Measurements from ENCODE around the gene ABCG4.

The ABCG4 gene

DNA sequence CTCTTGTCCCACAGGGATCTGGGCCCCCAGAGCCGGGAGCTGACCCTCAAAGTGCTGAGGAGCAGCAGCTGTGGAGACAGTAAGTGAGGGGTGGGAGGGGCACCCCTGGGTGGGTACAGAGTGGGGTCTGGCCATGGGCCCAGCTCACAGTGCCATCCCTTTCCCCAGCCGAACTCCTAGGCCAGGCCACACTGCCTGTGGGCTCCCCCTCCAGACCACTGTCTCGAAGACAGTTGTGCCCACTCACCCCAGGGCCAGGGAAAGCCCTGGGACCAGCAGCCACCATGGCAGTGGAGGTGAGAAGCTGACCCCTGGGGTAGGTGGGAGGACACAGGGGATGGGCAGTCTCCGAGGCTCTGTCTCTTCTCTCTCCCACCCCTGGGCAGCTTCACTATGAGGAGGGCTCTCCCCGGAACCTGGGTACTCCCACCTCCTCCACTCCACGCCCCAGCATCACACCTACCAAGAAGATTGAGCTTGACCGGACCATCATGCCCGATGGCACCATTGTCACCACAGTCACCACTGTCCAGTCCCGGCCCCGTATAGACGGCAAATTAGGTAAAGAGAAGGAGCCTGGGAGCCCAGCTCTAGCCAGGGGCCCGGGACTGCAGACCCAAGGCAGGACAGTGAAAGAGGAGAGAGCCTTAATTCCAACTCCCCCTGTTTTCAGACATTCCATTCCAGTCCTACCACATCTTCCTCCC lies 36.4 kb upstream of the ABCG4 start:
- no CpG with 5 or more reads among the region's 12 CpGs for WGBS, 2 donors (ENCODE audit: extremely low coverage in 2 of 2, insufficient read length in 2 of 2, insufficient replicate concordance in 1 of 2)

DNA sequence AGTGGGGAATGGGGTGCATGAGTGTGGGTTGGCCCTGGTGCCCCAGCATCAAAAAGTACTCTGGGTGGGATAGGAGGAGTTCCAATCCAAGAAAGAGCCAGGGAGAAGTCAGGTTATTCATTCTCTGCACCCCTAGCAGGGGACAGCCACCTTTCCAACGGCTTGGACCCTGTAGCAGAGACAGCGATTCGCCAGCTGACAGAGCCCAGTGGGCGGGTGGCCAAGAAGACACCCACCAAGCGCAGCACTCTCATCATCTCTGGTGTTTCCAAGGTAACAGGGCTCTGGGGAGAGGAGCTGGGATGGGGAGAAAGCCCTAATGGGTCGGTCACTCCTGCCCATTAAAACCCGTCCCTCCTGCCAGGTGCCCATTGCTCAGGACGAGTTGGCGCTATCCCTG lies 35.1 kb upstream of the ABCG4 start:
- Histone ChIP-seq H2BK12ac (ENCODE audit: low read length) (no peak overlapping the region), H3K14ac (ENCODE audit: low read length) (no peak overlapping the region), H3K36me3 (replicated peaks in 1 of 2; ENCODE audit: control insufficient read depth in 2 of 2, insufficient read depth in 2 of 2, low read length in 2 of 2) (peaks cover 6 to 37% of the 10 kb centered on the region in 2 donors), H2BK120ac (ENCODE audit: low read depth, low read length) (no peak overlapping the region), H3K9ac (ENCODE audit: low read depth, low read length, poor library complexity) (no peak overlapping the region), H3K4ac (ENCODE audit: low read length) (no peak overlapping the region), H3K27me3 (ENCODE audit: control insufficient read depth in 3 of 3, insufficient read depth in 3 of 3, low read depth in 1 of 3, low read length in 3 of 3) (no peaks in the 10 kb centered on the region), H2AFZ (ENCODE audit: low read length) (no peak overlapping the region), H4K91ac (ENCODE audit: low read depth, low read length, poor library complexity) (no peak overlapping the region), H2BK5ac (ENCODE audit: low read length) (no peak overlapping the region), H3K9me3 (replicated peaks in 1 of 2; ENCODE audit: control insufficient read depth in 2 of 2, insufficient read depth in 1 of 2, low read depth in 1 of 2, low read length in 2 of 2) (no peaks in the 10 kb centered on the region), H2BK15ac (ENCODE audit: low read length) (no peak overlapping the region), H3K4me1 (ENCODE audit: control insufficient read depth in 2 of 2, insufficient read depth in 1 of 2, low read depth in 1 of 2, low read length in 2 of 2) (no peaks in the 10 kb centered on the region), H4K8ac (ENCODE audit: low read depth, low read length) (no peak overlapping the region), H3K23ac (ENCODE audit: low read depth, low read length, poor library complexity) (no peak overlapping the region), H2AK5ac (ENCODE audit: low read depth, low read length) (no peak overlapping the region), H3K18ac (ENCODE audit: low read length) (no peak overlapping the region), H3K79me1 (ENCODE audit: low read depth, low read length) (no peaks in the 10 kb centered on the region), H3K4me3 (ENCODE audit: low read length in 2 of 2) (no peak overlapping the region), H3K27ac (replicated peaks; ENCODE audit: low read length) (no peak overlapping the region), H3K4me2 (ENCODE audit: insufficient read depth, low read length, poor library complexity, severe bottlenecking) (no peak overlapping the region)
- WGBS, 2 donors (ENCODE audit: extremely low coverage in 2 of 2, insufficient read length in 2 of 2, insufficient replicate concordance in 1 of 2), result no CpG with 5 or more reads among the region's 9 CpGs
- no peak for DNase-seq (ENCODE audit: low spot score)

More for the DNA sequence above, 36.4 kb upstream of the ABCG4 start:
- no peak overlapping the region for H2AK5ac ChIP-seq (ENCODE audit: low read depth, low read length)
- no peak overlapping the region for H2BK5ac ChIP-seq (ENCODE audit: low read length)
- H3K27me3 ChIP-seq (ENCODE audit: control insufficient read depth in 3 of 3, insufficient read depth in 3 of 3, low read depth in 1 of 3, low read length in 3 of 3), result peaks cover 0 to 5% (median 0%) of the 10 kb centered on the region in 3 experiments
- peaks cover 6 to 37% of the 10 kb centered on the region in 2 donors for H3K36me3 ChIP-seq (replicated peaks in 1 of 2; ENCODE audit: control insufficient read depth in 2 of 2, insufficient read depth in 2 of 2, low read length in 2 of 2)
- no peak overlapping the region for H4K91ac ChIP-seq (ENCODE audit: low read depth, low read length, poor library complexity)
- peak overlapping the region; percentile 59 for H3K23ac ChIP-seq (ENCODE audit: low read depth, low read length, poor library complexity)
- H2BK12ac ChIP-seq (ENCODE audit: low read length), result no peak overlapping the region
- no peak overlapping the region for H3K4ac ChIP-seq (ENCODE audit: low read length)
- H2AFZ ChIP-seq (ENCODE audit: low read length), result no peak overlapping the region
- H2BK15ac ChIP-seq (ENCODE audit: low read length), result no peak overlapping the region
- no peaks in the 10 kb centered on the region for H3K79me1 ChIP-seq (ENCODE audit: low read depth, low read length)
- H3K9ac ChIP-seq (ENCODE audit: low read depth, low read length, poor library complexity), result no peak overlapping the region
- no peak overlapping the region for H3K14ac ChIP-seq (ENCODE audit: low read length)
- no peak overlapping the region for H4K8ac ChIP-seq (ENCODE audit: low read depth, low read length)
- H3K9me3 ChIP-seq (replicated peaks in 1 of 2; ENCODE audit: control insufficient read depth in 2 of 2, insufficient read depth in 1 of 2, low read depth in 1 of 2, low read length in 2 of 2), result no peaks in the 10 kb centered on the region
- no peak overlapping the region for H3K4me2 ChIP-seq (ENCODE audit: insufficient read depth, low read length, poor library complexity, severe bottlenecking)
- H3K4me3 ChIP-seq (ENCODE audit: low read length in 2 of 2), result no peak overlapping the region
- no peak overlapping the region for H3K18ac ChIP-seq (ENCODE audit: low read length)
- no peak overlapping the region for H2BK120ac ChIP-seq (ENCODE audit: low read depth, low read length)
- DNase-seq (ENCODE audit: low spot score), result no peak
- no peak overlapping the region for H3K27ac ChIP-seq (replicated peaks; ENCODE audit: low read length)
- peaks cover 6 to 8% of the 10 kb centered on the region in 2 donors for H3K4me1 ChIP-seq (ENCODE audit: control insufficient read depth in 2 of 2, insufficient read depth in 1 of 2, low read depth in 1 of 2, low read length in 2 of 2)

DNA sequence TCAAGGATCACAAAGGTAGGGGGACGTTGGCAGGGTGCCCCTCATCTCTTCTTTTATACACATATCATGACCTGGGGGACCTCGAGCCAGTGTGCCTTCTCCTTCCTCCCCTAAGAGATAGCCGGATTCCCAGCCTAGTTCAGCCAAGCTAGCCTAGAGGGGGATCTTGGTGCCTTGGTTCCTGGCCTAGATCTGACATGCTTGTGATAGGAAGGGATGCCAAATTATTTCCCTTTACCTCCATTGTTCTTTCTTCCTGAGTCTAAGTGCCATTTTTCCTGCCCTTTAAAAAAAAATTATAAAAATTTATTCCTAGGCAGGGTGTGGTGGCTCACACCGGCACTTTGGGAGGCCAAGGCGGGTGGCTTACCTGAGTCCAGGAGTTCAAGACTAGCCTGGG lies 34.5 kb upstream of the ABCG4 start:
- H3K23ac ChIP-seq (ENCODE audit: low read depth, low read length, poor library complexity), result peak overlapping the region; percentile 47
- H3K27ac ChIP-seq (replicated peaks; ENCODE audit: low read length), result no peak overlapping the region
- H2AK5ac ChIP-seq (ENCODE audit: low read depth, low read length), result no peak overlapping the region
- H4K8ac ChIP-seq (ENCODE audit: low read depth, low read length), result no peak overlapping the region
- no peak overlapping the region for H2BK120ac ChIP-seq (ENCODE audit: low read depth, low read length)
- no peaks in the 10 kb centered on the region for H3K9me3 ChIP-seq (replicated peaks in 1 of 2; ENCODE audit: control insufficient read depth in 2 of 2, insufficient read depth in 1 of 2, low read depth in 1 of 2, low read length in 2 of 2)
- H3K79me1 ChIP-seq (ENCODE audit: low read depth, low read length), result no peaks in the 10 kb centered on the region
- H4K91ac ChIP-seq (ENCODE audit: low read depth, low read length, poor library complexity), result no peak overlapping the region
- no peak overlapping the region for H2BK12ac ChIP-seq (ENCODE audit: low read length)
- WGBS, 2 donors (ENCODE audit: extremely low coverage in 2 of 2, insufficient read length in 2 of 2, insufficient replicate concordance in 1 of 2), result no CpG with 5 or more reads among the region's 5 CpGs
- H3K18ac ChIP-seq (ENCODE audit: low read length), result no peak overlapping the region
- no peak overlapping the region for H3K9ac ChIP-seq (ENCODE audit: low read depth, low read length, poor library complexity)
- no peaks in the 10 kb centered on the region for H3K27me3 ChIP-seq (ENCODE audit: control insufficient read depth in 3 of 3, insufficient read depth in 3 of 3, low read depth in 1 of 3, low read length in 3 of 3)
- H3K4me2 ChIP-seq (ENCODE audit: insufficient read depth, low read length, poor library complexity, severe bottlenecking), result no peak overlapping the region
- no peaks in the 10 kb centered on the region for H3K4me1 ChIP-seq (ENCODE audit: control insufficient read depth in 2 of 2, insufficient read depth in 1 of 2, low read depth in 1 of 2, low read length in 2 of 2)
- no peak for DNase-seq (ENCODE audit: low spot score)
- H3K4ac ChIP-seq (ENCODE audit: low read length), result no peak overlapping the region
- H2BK5ac ChIP-seq (ENCODE audit: low read length), result no peak overlapping the region
- peaks cover 6 to 37% of the 10 kb centered on the region in 2 donors for H3K36me3 ChIP-seq (replicated peaks in 1 of 2; ENCODE audit: control insufficient read depth in 2 of 2, insufficient read depth in 2 of 2, low read length in 2 of 2)
- H3K4me3 ChIP-seq (ENCODE audit: low read length in 2 of 2), result no peak overlapping the region
- no peak overlapping the region for H3K14ac ChIP-seq (ENCODE audit: low read length)
- H2AFZ ChIP-seq (ENCODE audit: low read length), result no peak overlapping the region
- no peak overlapping the region for H2BK15ac ChIP-seq (ENCODE audit: low read length)

DNA sequence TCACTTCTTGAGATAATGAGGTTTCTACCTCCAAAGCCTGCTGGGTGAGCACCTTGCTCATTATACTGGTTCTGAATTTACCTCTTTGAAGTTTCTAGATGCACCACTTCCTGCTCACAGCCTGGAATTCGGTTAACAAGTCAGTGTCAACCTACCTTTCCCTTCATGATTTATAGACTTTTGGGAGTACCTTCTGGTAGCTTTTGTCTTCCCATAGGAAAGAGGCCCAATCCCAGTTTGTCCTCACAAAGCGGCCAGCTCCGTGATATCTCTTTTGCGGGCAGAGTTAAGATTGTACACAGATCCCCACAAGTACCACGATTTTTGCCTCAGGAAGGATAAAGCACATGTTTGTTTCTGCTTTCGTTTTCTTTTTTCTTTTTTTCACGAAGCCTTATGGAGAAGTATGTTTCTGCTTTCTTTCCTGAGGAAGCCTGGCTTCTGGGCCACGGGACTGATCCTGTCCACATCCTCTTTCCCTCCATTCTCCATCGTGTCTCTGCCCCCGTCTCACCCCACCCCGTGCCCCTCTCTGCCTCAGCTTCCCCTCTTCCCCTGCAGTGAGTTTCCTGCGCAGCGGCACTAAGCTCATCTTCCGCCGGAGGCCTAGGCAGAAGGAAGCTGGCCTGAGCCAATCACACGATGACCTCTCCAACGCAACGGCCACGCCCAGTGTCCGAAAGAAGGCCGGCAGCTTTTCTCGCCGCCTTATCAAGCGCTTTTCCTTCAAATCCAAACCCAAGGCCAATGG lies 33.2 kb upstream of the ABCG4 start:
- no peak overlapping the region for H4K8ac ChIP-seq (ENCODE audit: low read depth, low read length)
- H3K18ac ChIP-seq (ENCODE audit: low read length), result no peak overlapping the region
- H2BK15ac ChIP-seq (ENCODE audit: low read length), result no peak overlapping the region
- peaks cover under 1 to 5% of the 10 kb centered on the region in 2 donors for H3K4me1 ChIP-seq (ENCODE audit: control insufficient read depth in 2 of 2, insufficient read depth in 1 of 2, low read depth in 1 of 2, low read length in 2 of 2)
- no peaks in the 10 kb centered on the region for H3K9me3 ChIP-seq (replicated peaks in 1 of 2; ENCODE audit: control insufficient read depth in 2 of 2, insufficient read depth in 1 of 2, low read depth in 1 of 2, low read length in 2 of 2)
- no peak overlapping the region for H2AFZ ChIP-seq (ENCODE audit: low read length)
- H3K27ac ChIP-seq (replicated peaks; ENCODE audit: low read length), result no peak overlapping the region
- no peak overlapping the region for H3K4me2 ChIP-seq (ENCODE audit: insufficient read depth, low read length, poor library complexity, severe bottlenecking)
- H3K36me3 ChIP-seq (replicated peaks in 1 of 2; ENCODE audit: control insufficient read depth in 2 of 2, insufficient read depth in 2 of 2, low read length in 2 of 2), result peaks cover 6 to 34% of the 10 kb centered on the region in 2 donors
- no peak overlapping the region for H4K91ac ChIP-seq (ENCODE audit: low read depth, low read length, poor library complexity)
- peak overlapping the region; percentile 13 for H3K9ac ChIP-seq (ENCODE audit: low read depth, low read length, poor library complexity)
- no peak overlapping the region for H2BK120ac ChIP-seq (ENCODE audit: low read depth, low read length)
- no peak overlapping the region for H3K23ac ChIP-seq (ENCODE audit: low read depth, low read length, poor library complexity)
- no peak overlapping the region for H3K4ac ChIP-seq (ENCODE audit: low read length)
- DNase-seq (ENCODE audit: low spot score), result no peak
- no peak overlapping the region for H3K14ac ChIP-seq (ENCODE audit: low read length)
- no peak overlapping the region for H3K4me3 ChIP-seq (ENCODE audit: low read length in 2 of 2)
- H2BK12ac ChIP-seq (ENCODE audit: low read length), result no peak overlapping the region
- H3K79me1 ChIP-seq (ENCODE audit: low read depth, low read length), result no peaks in the 10 kb centered on the region
- no peak overlapping the region for H2BK5ac ChIP-seq (ENCODE audit: low read length)
- no CpG with 5 or more reads among the region's 24 CpGs for WGBS, 2 donors (ENCODE audit: extremely low coverage in 2 of 2, insufficient read length in 2 of 2, insufficient replicate concordance in 1 of 2)
- H2AK5ac ChIP-seq (ENCODE audit: low read depth, low read length), result no peak overlapping the region
- H3K27me3 ChIP-seq (ENCODE audit: control insufficient read depth in 3 of 3, insufficient read depth in 3 of 3, low read depth in 1 of 3, low read length in 3 of 3), result no peaks in the 10 kb centered on the region
